NCI-H1048 (cell line): Measurements from ENCODE around the gene CXCL6.

Experiments used
- DNase-seq: peaks from one replicate; lab custom pipeline; 2025; lab: John Stamatoyannopoulos, UW

The CXCL6 gene

DNA sequence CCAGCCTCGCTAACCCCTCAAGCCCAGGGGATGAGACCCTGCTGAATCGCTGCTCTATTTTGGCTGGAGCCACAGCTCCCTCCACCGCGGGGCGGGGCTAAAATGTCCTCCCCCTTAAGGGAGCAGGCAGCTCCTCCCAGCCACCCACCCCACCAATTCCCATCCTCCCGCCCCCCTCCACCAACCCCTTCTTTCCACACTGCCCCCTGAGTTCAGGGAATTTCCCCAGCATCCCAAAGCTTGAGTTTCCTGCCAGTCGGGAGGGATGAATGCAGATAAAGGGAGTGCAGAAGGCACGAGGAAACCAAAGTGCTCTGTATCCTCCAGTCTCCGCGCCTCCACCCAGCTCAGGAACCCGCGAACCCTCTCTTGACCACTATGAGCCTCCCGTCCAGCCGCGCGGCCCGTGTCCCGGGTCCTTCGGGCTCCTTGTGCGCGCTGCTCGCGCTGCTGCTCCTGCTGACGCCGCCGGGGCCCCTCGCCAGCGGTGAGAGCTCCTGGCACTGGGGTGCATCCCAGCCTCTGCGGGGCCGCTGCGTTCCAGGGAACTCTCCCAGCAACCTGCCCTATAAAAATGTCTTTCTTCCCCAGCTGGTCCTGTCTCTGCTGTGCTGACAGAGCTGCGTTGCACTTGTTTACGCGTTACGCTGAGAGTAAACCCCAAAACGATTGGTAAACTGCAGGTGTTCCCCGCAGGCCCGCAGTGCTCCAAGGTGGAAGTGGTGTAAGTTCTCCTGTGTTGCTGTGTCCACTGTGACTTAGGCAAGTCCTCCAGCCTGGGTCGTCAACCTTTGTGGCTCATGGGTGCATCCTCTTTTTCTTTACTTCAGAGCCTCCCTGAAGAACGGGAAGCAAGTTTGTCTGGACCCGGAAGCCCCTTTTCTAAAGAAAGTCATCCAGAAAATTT lies at the start of gene CXCL6:
Gene CXCL6 (plus strand): TSS at position 306 of the 907 bp plus-strand sequence. CDS start 73 bp downstream, at position 379.
- no peak for DNase-seq

DNA sequence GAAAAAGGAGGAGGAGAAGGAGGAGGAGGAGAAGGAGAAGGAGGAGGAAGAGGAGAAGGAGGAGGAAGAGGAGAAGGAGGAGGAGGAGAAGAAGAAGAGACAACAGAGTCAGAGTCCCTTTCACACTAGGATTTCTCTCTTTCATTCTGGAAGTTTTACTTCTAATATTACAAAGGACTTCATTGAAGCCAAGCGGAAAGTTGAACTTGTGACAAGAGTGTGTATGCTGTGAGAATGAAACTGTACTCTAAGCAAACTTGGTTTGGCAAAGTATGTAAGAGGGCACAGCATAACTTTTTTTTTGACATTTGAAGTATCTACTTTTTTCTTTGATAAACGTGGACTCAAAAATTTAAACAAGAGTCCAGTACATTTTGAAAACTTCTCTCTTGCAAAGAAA lies 48.1 kb upstream of the CXCL6 start:
- DNase-seq = no peak

DNA sequence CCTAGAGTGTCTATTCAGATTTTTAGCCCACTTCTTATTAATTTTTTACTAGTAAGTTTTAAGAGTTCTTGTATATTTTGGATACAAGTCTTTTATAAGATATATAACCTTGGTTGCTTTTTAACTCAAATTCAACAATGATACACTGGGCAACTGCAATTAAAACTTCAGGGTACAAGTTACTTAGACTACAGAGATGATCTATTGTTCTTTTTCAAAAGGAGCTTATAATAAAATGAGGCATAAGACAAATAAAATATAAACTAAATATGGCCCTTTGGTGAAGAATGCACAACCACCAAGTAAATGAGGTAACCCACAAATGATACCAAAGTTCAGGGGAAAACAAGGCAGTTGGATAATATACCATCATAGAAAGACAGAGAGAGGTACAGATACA lies 37.6 kb upstream of the CXCL6 start:
- no peak for DNase-seq

DNA sequence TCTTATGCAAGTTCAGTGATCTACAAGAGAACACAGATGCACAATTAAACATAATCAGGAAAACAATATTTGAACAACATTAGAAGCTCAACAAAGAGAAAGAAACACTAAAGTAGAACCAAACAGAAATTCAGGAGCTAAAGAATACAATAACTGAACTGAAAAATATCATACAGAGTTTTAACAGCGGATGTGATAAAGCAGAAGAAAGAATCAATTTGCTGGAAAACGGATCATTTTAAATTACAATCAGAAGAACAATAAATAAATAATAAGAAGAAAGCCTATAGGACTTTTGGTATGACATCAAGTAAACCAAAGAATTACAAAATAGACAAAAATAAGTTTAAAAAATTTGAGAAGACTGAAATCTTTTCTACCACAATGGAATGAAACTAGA lies 36.3 kb upstream of the CXCL6 start:
- no peak for DNase-seq

DNA sequence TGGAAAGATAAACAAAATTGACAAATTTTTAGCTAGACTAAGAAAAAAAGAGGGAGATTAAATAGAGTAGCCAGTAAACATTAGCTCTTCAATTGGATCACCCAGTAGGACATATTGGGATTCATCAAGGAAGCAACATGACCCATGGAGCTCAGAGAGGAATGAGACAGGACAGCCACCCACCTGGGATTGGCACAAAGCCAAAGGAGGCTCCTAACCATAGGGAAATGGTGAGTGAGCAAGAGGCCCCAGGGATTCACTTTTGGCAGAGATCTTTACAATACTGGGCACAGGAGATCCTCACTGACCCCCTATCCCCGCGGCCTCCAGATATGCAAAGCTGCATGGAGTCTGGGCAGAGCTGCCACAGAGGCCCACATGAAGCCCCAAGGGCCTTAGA lies 34.8 kb upstream of the CXCL6 start:
- no peak for DNase-seq

DNA sequence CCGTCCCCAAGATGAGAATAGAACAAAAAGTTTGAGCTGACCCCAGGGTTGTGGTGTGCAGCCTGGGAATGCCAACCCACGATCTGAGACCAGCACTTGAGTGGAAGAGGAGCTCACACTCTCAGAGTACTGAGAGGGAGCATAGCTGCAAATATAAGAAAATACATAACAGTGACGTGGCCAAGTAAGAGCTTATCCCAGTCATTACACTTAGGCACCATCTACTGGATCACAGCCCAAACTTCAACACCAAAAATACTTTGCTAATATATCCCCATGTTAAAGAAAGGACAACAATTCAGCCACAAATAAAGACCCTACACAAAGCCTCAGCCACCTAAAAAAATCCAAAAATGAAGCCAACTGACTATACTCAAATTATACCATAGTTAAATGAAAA lies 33.3 kb upstream of the CXCL6 start:
- no peak for DNase-seq

DNA sequence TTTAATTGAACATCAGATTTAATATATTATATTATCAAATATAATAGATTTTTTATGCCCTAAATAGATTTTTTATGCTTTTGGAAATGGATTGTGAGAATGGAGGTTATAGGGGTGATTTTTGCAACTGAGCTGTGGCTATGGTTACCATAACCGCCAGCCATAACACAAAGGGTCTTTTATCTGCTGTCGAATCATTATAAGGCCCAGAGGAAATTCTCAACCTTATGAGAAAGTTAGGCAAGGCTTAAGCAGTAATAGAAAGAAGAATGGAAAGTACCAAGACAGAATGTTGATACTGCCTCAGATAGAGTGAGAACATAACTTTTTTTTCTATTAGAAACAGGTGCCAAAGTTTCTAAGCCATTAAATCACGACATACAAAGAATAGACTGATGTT lies 26.3 kb upstream of the CXCL6 start:
- no peak for DNase-seq

DNA sequence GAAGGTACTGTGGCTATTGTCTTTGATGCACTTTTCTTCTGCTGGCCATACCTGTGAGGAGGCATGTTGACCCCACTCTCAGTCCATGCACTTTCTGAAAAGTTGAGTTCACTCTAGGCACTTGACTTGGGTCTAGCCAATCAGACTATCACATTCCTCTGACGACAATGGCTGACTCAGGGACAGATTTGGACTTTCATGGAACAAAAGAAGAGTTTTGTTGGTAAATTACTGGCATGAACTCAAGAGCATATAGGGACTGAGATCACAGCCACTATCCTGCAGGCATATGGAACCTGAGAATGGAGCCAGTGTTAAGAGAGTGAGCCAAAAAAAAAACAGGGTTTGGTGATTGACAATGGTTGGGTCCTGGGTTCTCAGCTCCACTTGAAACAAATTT lies 24.6 kb upstream of the CXCL6 start:
- DNase-seq = no peak

DNA sequence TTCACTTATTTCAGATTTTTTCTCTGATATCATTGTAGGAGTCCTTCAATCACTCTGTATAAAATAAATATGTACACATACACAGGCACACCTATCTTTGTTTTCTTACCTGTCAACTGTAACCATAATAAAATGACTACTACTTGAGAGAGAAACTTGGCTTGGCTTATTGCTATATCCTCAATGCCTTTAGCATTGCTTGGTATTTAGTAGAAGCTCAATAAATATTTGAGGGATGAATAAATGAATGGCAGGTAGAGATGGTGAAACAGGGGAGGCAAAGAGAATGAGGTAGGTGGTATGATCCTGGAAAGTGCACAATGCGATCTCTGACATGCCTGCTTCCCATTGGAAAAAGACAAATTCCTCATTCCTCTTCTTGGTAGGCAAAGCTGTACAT lies 21.8 kb upstream of the CXCL6 start:
- no peak for DNase-seq

DNA sequence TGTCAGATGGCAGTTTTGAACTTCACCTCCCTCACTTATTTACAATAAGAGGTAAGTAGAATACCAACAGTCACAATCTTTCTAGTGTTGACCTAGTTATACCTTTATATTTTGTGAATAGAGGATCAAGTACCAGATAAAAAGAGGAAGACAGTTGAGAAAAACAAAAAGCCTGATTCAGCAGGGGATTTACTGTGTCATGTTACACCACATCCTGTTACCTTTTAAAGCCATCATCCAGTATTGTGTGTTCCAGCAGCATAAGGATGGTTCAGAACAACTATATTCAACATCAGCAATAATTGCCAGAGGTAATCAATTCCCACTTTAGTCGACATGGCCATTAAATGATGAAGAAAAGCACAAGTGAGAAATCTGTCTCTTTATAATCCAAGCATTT lies 21.3 kb upstream of the CXCL6 start:
- DNase-seq = no peak

DNA sequence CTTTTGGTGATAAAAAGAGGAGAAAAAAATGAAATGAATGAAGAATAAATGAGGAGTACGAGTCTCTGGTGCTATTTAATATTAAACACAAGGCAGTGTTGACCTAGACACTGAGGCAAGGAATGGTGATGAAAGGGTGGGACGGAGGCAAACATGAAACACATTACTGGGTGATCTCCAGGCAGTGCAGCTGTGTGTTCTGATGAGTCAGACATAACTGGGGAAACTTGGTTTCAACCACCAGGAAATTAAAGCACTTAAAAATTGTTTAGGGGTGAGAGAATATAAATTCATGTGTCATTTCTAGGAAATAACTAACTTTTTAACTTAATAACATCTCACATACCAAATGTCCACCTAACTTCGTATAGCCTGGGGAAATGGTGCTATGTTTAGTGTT lies 19.7 kb upstream of the CXCL6 start:
- DNase-seq = no peak

DNA sequence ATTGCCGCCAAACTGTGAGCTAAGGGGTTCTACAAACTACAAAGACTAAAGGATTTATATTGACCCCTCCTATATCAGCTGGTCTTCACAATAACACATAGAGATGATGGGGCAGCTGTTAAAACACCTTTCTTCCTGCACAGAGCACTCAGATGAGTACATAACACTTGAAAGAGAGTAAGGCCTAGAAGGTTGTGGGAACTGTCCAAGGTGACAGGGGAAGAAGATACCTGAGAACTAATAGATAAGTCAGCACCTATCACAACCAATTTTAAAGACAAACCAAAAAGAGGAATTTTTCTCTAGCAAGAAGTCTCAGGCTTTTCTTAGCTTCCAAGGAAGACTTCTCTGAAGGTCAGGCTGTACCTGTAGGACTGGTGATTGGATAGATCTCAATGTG lies 19.1 kb upstream of the CXCL6 start:
- no peak for DNase-seq

DNA sequence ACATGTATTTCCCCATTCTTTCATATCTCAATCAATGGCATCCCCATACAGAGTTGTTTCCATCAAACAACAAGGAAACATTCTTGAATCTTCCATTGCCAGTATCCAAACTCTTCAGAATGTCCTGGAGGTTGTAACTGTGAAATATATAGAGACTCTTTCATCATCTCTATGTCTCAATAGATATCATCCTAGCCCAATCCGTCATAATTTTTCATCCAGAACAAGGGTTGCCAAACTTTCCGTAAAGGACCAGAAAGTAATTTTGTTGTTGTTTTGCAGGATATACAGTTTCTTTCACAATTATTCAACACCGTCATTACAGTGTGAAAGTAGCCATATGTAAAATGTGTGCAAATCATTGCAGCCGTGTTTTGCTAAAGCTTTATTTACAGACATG lies 15.2 kb upstream of the CXCL6 start:
- DNase-seq = no peak

DNA sequence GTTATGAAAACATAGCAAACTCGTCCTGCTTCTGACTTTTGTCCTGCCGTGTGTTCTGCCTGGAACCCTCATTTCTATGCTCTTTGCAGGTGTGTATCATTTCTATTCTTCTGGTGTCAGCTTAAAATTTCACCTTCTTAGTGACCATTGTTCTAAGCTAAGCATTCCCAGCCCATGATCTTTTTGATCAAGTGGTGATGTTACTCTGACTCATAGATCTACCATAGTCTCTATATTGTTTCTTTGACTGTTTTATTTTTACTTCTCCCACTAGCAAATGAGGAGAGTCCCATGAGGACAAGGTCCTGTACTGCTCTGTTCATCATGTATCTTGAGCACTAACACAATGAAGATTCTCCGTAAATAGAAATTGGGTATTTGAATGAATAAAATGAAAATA lies 14.1 kb upstream of the CXCL6 start:
- DNase-seq = no peak

DNA sequence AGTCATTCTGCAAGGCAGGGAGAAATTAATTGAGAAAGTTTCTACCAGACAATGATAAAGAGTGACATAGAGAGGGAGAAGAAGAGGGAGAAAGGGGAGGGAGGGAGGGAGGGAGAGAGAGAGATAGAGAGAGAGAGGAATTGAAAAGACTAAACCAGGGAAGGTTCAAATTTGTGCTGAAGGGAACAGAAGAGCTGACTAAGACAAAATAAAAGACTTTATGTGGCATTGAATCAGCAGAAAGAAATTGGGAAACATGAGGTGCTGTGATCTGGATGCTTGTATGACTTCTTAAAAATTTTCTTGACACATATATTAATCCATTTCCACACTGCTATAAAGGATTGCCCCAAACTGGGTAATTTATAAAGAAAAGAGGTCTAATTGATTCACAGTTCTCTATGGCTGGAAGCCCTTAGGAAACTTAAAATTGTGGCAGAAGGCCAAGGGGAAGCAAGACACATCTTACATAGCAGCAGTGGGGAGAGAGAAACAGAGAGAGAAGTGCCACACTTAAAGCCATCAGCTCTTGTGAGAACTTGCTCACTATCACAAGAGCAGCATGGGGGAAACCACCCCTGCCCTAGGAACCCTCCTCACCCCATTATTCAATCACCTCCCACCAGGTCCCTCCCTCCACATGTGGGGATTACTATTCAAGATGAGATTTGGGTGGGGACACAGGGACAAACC lies 13.5 kb upstream of the CXCL6 start:
- no peak for DNase-seq

DNA sequence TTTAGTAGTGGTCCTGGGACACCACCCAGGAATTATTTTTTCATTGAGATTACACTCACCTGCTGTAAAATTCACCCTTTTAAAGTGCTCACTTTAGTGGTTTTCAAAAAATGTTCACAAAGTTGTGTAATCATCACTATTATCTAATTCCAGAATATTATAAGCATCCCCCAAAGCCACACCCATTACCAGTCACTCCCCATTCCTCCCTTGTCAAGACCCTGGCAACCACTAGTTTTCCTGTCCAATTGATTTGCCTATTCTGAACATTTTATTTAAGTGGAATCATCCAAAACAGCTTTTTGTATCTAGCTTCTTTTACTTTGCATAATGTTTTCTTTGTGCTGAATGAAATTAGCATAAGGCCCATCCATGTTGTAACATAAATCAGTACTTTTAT lies 12.7 kb upstream of the CXCL6 start:
- DNase-seq = no peak

DNA sequence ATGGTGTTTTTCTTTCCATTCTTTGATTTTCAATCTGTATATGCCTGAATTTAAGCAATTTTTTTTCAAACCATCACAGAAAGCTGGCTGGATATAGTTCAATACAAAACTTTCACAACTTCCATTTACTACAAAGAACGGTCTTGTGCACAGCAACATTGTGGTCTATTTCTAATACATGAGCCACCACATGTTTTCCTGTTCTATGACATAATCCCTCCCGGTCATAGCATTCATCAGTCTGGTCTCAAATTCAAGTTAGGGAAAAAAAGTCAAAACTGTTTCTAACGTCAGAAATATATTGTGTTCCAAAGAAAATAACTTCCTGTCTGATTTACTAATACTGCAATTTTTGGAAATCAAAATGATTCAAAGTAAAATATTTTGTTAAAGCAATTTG lies 7.5 kb upstream of the CXCL6 start:
- DNase-seq = no peak

DNA sequence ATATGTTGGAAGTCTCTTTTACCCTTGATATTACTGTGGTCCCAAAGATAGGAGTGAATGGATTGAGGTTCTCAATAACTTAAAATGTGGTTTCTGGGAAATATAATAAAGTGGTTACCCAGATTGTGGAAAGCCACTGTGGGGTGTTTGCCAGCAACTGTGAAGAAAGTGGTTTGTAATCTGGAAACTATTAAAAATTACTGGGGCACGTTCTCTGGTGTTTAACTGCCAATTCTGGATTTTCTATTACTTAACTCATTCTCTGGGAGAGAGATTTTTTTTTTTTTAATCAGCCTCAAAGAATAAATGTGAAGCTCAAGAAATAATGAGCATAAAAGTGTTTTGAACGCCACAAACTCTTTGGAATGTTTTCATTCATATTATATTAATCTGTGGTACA lies 4.9 kb upstream of the CXCL6 start:
- DNase-seq = no peak

DNA sequence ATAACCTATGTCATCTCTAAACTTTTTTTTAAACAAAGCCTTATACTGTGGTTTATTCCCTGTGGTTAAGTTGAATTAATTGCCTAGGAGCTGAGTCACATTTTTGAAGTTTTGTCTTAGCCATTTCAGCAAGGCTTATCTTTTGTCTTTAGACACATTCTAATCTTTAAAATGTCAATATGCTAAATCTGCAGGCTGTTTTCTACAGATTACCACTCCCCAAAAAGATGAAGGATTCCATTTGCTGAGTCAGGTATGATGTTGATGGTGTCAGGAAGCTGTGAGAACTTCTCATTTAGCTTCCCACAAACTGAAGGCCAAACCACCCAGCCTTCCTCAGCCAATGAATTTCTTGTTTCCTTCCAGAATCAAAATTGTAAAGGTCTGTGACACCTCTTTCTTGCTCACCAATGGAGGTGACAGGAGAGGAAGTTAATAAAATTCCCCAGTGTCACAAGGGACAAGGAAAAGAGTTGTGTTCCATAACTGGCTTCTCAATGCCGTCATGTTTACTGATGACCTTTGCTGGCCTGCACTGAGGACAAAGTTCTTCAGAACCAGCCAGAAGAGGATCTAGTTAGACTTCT lies 3.7 kb upstream of the CXCL6 start:
- no peak for DNase-seq

DNA sequence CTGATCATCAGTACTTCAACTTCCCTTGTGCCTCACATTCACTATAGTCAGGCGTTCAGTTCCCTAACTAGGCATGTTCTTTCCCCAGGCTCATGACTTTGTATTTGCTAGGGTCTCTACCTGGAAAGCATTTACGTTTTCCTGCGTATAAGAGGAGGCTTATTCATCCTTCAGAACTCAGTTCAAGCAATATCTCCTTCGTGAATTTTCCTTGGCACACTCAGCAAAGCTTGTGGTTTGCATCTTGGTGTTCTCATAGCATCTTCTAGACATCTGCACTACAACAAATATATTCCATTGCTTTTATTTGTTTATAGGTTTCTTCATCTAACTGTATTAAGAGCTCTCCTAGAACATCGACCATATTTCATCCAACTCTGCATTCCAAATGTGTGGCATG lies 2.6 kb downstream of the CXCL6 start:
- no peak for DNase-seq

DNA sequence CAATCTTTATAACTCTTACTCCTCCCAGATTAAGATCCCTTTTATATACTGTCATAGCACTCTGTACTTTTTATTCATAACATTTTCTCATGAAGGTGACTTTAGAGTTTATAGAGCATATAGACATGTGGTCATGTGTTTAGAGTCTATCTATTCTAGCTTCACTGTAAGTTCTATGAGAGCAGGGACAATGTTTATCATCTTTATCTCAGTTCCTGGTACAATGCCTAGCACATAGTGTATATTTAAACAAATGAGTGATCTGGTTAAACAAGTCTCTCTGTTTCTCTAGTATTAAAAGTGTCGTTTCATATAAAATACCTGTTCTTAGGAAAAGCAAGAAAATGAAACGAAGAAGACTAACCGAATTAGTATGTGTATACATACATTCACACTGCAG lies 3.2 kb downstream of the CXCL6 start:
- no peak for DNase-seq

DNA sequence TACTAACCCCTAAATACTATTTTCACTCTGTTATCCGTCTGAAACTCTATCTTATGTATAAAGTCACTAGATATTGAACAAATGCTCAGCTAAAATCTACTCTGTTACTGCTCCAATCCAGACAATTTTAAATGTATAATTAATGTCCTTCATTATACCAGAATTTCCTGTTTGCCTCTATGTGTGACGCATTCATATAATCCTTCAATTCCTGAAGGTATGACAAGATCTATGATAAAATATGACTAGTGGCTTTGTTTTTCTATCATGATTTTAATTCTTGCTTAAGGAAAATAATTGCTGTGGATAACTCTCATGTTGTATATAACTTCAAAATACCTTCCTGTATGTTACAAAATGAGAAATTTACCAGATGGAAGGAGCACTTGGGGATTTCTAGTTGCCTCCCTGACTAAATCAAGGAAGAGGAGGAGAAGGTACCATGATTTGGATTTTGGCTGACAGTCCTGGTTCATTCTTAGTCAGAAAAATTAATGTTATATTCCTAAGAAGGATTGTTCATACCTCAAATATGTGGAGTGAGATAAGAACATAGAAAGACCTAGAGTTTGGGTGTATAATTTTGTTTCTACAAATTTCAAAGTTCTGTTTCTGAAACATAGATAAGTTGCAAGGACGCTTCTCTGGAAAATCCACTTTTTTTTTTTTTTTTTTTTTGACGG lies 4.9 kb downstream of the CXCL6 start:
- no peak for DNase-seq

DNA sequence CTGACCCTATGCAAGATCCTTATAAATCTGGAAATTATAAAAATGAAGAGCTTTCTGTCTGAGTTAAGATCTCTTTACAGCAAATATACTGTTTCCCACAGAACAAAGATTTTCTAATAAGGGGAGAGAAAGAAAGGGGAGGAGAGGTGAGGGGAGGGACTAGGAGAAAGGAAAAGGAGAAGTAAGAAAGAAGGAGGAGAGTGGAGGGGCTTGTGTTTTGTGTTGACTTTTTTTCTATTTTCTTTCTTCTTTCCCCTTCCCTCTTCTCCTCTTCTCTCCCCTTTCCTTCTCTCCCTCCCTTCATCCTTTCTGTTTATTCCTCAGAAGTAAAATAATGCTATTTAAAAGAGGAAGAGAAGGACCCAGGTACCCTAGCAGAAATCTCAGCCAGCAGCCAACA lies 6.2 kb downstream of the CXCL6 start:
- DNase-seq = no peak
